A673 (cell line): ENCODE data around the gene PPP1CC. TPM values are rescaled to one million over a fixed set of nuclear protein-coding genes. Genes with fewer than 3 reads are reported as not detected.

ENCODE experiments used
- BruUV-seq: library from RNA; stranded (reverse); fragments of 400-500 nt; replicated peaks from 2 replicates; lab custom pipeline; 2021; lab: Mats Ljungman, UMichigan
- CTCF ChIA-PET: fragments of 300-600 bp; sonication (Branson Sonifier 250); formaldehyde crosslinking; loops from one replicate; lab custom pipeline; 2022; ENCODE audit warnings: antibody characterized with exemption; lab: Charles Lee
- POLR2A ChIA-PET: fragments of 300-600 bp; sonication (Branson Sonifier 250); formaldehyde crosslinking; loops from one replicate; lab custom pipeline; 2022; ENCODE audit warnings: antibody characterized with exemption; ENCODE audit not compliant: low non-redundant PET; lab: Charles Lee
- DNase-seq: peaks from one replicate; pipeline ENCODE4 v3.0.0-alpha.2; 2015; ENCODE audit warnings: low spot score
- H3K27ac ChIP-seq: fragments of 200-600 bp; sonication (generic); 2 replicates; pipeline ENCODE4 v1.5.1; 2016; ENCODE audit warnings: mixed run types, low read depth, mild to moderate bottlenecking, mixed read lengths, antibody characterized with exemption, low read length; ENCODE audit not compliant: poor library complexity, severe bottlenecking
- H3K27me3 ChIP-seq: fragments of 200-600 bp; sonication (generic); replicated peaks from 2 replicates; pipeline ENCODE4 v1.6.1; 2017; ENCODE audit warnings: mixed run types, low read depth, mild to moderate bottlenecking, mixed read lengths, antibody characterized with exemption, low read length; ENCODE audit not compliant: insufficient read depth, poor library complexity
- H3K36me3 ChIP-seq: fragments of 200-600 bp; sonication (generic); 2 replicates; pipeline ENCODE4 v1.6.1; 2016; ENCODE audit warnings: mixed run types, mild to moderate bottlenecking, mixed read lengths, antibody characterized with exemption, low read length; ENCODE audit not compliant: insufficient read depth, poor library complexity, severe bottlenecking
- H3K4me1 ChIP-seq: fragments of 200-600 bp; sonication (generic); 2 replicates; pipeline ENCODE4 v1.6.1; 2017; ENCODE audit warnings: mixed run types, mild to moderate bottlenecking, mixed read lengths, antibody characterized with exemption, low read length; ENCODE audit not compliant: insufficient read depth, poor library complexity, severe bottlenecking
- H3K4me3 ChIP-seq: fragments of 200-600 bp; sonication (generic); 2 replicates; pipeline ENCODE4 v1.5.1; 2016; ENCODE audit warnings: low read depth, mixed run types, mild to moderate bottlenecking, mixed read lengths, low read length; ENCODE audit not compliant: poor library complexity, severe bottlenecking
- H3K9me3 ChIP-seq: fragments of 200-600 bp; sonication (generic); 2 replicates; pipeline ENCODE4 v1.6.1; 2016; ENCODE audit warnings: mixed run types, low read depth, mild to moderate bottlenecking, mixed read lengths, antibody characterized with exemption, low read length; ENCODE audit not compliant: poor library complexity, severe bottlenecking
- EZH2 ChIP-seq: fragments of 200-600 bp; sonication (generic); IDR thresholded peaks from 2 replicates; pipeline ENCODE4 v1.6.1; 2017; ENCODE audit warnings: borderline replicate concordance, low read depth, mild to moderate bottlenecking, mixed read lengths, antibody characterized with exemption, low read length; ENCODE audit not compliant: poor library complexity, severe bottlenecking
- intact Hi-C: fragments of 100-400 bp; cut with micrococcal nuclease; formaldehyde crosslinking; loops from one replicate; pipeline ENCODE4 v1.10.0; 2022; ENCODE audit not compliant: unreplicated experiment
- total RNA-seq: library from RNA; stranded (reverse); gene quantifications from 2 replicates; pipeline ENCODE4 v1.2.3, GENCODE V29; 2021
- TF ChIP-seq, protein P1 (sequence below): fragments of 300-800, 200-600 bp; sonication (generic); conservative IDR thresholded peaks from 2 replicates; pipeline ENCODE4 v1.5.1; 2017; ENCODE audit warnings: low read depth, mild to moderate bottlenecking, antibody characterized with exemption, low read length, moderate library complexity, mixed read lengths

Gene PPP1CC
- total RNA-seq, 1 experiment from 2014 or later = 268 TPM

DNA sequence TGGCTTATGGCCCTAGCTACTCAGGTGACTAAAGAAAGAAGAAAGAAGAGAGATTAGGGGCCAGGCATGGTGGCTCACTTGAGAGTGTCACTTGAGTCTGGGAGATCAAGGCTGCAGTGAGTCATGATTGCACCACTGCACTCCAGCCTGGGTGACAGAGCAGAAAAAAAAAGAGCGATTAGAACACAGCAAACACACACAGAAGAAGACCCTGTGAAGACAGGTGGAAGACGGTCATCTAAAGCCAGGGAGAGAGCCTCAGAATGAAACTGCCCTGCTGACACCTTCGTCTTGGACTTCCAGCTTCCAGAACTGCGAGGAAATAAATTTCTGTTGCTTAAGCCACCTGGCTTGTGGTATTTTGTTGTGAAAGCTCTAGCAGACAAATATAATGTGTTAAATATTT, 17.5 kb upstream of the PPP1CC start:
- POLR2A ChIA-PET = no interaction called here

DNA sequence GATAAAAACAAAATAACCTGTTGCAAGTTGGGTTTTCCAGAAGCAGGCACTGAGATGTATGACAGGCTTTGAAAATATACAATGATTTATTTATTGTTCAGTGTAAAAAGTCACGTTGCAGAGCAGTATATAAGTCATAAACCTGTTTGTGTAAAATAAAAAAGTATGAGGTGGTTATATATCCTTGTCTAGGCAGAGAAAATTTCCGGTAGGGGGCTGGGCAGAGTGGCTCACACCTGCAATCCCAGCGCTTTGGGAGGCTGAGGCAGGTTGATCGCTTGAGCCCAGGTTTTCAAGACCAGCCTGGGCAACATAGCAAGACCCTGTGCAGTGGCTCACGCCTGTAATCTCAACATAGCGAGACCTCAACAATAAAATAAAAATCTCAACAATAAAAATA, 16.2 kb upstream of the PPP1CC start:
- Histone ChIP-seq H3K4me1 (no peaks in the 10 kb centered on the region), H3K27ac (no peak overlapping the region), H3K36me3 (no peaks in the 10 kb centered on the region), H3K27me3 (no peaks in the 10 kb centered on the region), H3K4me3 (no peak overlapping the region), H3K9me3 (no peaks in the 10 kb centered on the region)
- no TSS peak for BruUV-seq
- intact Hi-C loops = no loop called here
- ChIA-PET POLR2A (no interaction called here), CTCF (no interaction called here)
- no peak for DNase-seq
- TF ChIP-seq, protein P1, sequence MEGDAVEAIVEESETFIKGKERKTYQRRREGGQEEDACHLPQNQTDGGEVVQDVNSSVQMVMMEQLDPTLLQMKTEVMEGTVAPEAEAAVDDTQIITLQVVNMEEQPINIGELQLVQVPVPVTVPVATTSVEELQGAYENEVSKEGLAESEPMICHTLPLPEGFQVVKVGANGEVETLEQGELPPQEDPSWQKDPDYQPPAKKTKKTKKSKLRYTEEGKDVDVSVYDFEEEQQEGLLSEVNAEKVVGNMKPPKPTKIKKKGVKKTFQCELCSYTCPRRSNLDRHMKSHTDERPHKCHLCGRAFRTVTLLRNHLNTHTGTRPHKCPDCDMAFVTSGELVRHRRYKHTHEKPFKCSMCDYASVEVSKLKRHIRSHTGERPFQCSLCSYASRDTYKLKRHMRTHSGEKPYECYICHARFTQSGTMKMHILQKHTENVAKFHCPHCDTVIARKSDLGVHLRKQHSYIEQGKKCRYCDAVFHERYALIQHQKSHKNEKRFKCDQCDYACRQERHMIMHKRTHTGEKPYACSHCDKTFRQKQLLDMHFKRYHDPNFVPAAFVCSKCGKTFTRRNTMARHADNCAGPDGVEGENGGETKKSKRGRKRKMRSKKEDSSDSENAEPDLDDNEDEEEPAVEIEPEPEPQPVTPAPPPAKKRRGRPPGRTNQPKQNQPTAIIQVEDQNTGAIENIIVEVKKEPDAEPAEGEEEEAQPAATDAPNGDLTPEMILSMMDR = no peak
- TF ChIP-seq EZH2 = no peak

More for the DNA sequence above, 17.5 kb upstream of the PPP1CC start:
- Histone ChIP-seq H3K4me3 (no peak overlapping the region), H3K4me1 (no peaks in the 10 kb centered on the region), H3K27ac (no peak overlapping the region), H3K27me3 (no peaks in the 10 kb centered on the region), H3K36me3 (no peaks in the 10 kb centered on the region), H3K9me3 (no peaks in the 10 kb centered on the region)
- no peak for TF ChIP-seq EZH2
- TF ChIP-seq, protein P1 = no peak
- intact Hi-C loops = no loop called here
- CTCF ChIA-PET = no interaction called here
- no peak for DNase-seq
- no TSS peak for BruUV-seq

DNA sequence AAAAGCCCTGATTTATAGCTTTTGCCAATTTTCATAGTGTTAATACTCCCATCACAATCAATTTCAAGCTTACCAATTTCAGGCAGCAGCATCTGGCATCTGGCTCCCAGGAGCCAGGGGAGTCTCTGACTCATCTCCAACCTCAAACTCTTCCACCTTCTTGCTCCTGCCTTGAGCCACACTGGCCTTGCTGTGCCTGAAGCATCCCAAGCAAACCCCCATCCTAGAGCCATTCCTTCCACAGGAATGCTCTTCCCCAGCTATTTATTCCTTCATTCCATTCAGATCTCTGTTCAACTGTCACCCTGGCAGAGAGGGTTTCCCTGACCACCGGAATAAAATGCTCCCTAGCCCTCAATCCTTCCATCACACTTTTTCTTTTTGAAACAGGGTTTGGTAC, 13.9 kb upstream of the PPP1CC start:
- POLR2A ChIA-PET = no interaction called here

More for the DNA sequence above, 13.9 kb upstream of the PPP1CC start:
- TF ChIP-seq, protein P1 = no peak
- no peak for TF ChIP-seq EZH2
- CTCF ChIA-PET = no interaction called here
- Histone ChIP-seq H3K4me1 (no peaks in the 10 kb centered on the region), H3K27ac (no peak overlapping the region), H3K27me3 (no peaks in the 10 kb centered on the region), H3K9me3 (no peaks in the 10 kb centered on the region), H3K4me3 (no peak overlapping the region), H3K36me3 (no peaks in the 10 kb centered on the region)
- BruUV-seq = no TSS peak
- intact Hi-C loops = no loop called here
- DNase-seq = no peak
